HG02623 (cell line): ENCODE results near the gene ROBO1.
"Not testable (repeated sequence)": the region's sequence is repeated elsewhere in the genome, so short reads cannot be mapped to it uniquely, and the experiment has no call there.

Experiments
- ATAC-seq: cut with Tn5 transposase; IDR thresholded peaks from one replicate; pipeline ENCODE4 v1.9.1; 2021; ENCODE audit warnings: moderate library complexity; ENCODE audit not compliant: unreplicated experiment

Gene ROBO1

GRCh38 chr3:79178471-79179180, 589.2 kb downstream of the ROBO1 start:
- ATAC-seq, result no peak

GRCh38 chr3:79175870-79176269, 591.9 kb downstream of the ROBO1 start:
- no peak for ATAC-seq

DNA sequence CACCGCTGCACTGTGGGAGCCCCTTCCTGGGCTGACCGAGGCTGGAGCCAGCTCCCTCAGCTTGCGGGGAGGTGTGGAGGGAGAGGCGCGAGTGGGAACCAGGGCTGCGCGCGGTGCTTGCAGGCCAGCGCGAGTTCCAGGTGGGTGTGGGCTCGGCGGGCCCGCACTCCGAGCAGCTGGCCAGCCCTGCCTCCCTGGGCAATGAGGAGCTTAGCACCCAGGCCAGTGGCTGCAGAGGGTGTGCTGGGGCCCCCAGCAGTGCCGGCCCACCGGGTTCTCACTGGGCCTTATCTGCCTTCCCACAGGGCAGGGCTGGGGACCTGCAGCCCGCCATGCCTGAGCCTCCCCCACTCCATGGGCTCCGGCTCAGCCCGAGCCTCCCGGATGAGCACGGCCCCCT, 594.5 kb downstream of the ROBO1 start:
- not testable (repeated sequence) for ATAC-seq

GRCh38 chr3:79172241-79172640, 595.6 kb downstream of the ROBO1 start:
- no peak for ATAC-seq

DNA sequence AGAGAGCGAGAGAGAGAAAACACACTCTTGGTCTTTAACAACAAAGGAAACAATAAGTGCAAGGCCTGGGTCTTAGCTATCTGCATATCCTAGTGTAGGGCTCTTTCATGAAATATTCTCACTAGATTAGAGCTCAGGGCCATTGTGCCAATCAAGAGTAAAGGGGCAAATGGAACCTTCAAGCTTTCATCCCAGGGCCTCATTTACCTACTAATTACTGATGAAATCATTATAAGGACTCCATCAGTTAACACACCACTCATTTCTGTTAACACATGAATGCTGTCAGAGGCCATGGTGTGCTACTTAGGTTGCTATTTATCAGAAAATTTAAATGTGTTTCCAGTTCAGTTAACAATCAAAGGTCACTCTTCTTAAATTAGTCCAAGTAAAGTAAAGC, 597.8 kb downstream of the ROBO1 start:
- ATAC-seq, result no peak

- no peak for ATAC-seq
Measured at GRCh38 chr3:79167651-79168416, 600.0 kb downstream of the ROBO1 start.

GRCh38 chr3:79162653-79163052, 605.1 kb downstream of the ROBO1 start:
- ATAC-seq, result no peak

GRCh38 chr3:79161941-79162340, 605.9 kb downstream of the ROBO1 start:
- no peak for ATAC-seq

GRCh38 chr3:79160421-79160820, 607.4 kb downstream of the ROBO1 start:
- ATAC-seq, result no peak

- ATAC-seq, result no peak
Measured at GRCh38 chr3:79159736-79160135, 608.1 kb downstream of the ROBO1 start.

GRCh38 chr3:79157191-79157590, 610.6 kb downstream of the ROBO1 start:
- no peak for ATAC-seq

DNA sequence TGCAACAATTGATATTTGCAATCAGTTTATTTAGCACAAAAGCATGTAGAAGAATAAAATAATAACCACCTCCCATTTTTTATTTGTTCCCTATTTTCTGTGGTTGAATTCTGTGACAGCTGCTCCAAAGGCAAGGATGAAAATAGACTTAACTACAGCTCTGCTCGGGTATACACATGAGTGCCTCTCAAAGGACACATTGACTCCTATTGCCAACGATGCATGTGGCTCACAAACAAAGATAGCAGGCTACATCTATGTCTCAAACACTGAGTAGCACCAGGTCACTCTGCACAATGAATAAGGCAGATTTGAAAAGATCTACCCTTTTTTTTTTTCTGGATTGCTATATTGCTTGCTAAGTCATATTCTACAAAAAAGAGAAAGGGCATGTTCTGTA, 612.9 kb downstream of the ROBO1 start:
- no peak for ATAC-seq

GRCh38 chr3:79148786-79149185, 619.0 kb downstream of the ROBO1 start:
- ATAC-seq, result no peak

GRCh38 chr3:79146024-79146423, 621.8 kb downstream of the ROBO1 start:
- ATAC-seq, result no peak

GRCh38 chr3:79140708-79141107, 627.1 kb downstream of the ROBO1 start:
- no peak for ATAC-seq

DNA sequence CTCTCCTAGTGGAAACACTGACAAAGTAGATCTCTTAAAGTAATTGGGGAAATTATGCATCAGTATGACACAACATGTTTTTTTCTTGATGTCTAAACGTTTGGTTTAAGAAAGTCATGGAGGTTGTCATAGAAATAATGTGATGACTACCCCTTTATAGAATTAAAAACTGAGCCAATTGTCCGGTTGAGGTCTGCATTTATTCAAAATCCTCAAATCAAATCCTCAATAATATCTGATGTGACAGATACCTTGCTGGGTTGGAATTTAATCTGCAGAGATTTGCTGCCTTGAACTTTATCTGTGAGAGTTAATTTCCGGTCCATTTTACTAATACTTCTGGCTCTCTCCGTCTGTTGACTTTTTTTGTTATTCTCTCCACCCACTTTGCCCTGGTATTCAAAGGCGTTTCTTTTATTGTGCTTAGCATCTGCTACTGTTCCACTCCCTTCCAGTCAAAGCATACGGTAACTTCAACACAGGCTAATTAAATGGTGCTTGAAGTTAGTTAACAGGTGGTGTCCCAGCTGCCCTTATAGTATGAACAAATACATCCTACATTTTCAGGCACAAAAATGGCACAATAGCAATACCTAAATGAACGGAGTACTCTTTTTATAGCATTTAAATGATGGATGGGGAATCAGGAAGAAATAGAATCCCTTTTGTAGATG, 628.3 kb downstream of the ROBO1 start:
- no peak for ATAC-seq

- ATAC-seq, result no peak
Measured at GRCh38 chr3:79125313-79125984, 642.3 kb downstream of the ROBO1 start.

DNA sequence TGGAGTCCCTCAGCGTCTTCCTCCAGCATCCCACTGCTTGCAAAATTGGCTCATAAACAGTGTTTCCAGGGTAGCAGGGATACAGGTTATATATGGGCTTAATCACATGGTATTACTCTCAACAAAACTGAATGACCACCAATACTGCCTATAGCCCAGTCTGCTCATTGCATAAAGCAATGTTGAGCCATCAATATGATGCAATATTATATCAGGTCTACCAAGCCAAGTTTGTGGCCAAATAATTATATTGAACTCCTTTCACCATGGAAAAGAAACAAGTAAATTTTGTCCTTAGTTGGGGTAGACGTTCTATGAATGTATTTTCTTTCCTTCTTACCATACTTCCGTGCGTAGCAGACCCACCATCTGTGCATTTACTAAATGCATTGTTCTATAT, 652.3 kb downstream of the ROBO1 start:
- no peak for ATAC-seq

DNA sequence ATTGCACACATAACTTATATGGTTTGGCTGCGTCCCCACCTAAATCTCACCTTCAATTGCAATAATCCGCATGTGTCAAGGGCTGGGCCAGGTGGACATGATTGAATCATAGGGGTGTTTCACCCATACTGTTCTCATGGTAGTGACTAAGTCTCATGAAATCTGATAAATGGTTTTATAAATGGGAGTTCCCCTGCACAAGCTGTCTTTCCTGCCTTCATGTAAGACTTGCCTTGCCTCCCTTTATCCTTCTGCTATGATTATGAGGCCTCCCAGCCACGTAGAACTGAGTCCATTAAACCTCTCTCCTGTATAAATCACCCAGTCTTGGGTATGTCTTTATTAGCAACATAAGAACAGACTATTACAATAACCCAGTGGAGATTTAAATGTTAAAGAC, 653.9 kb downstream of the ROBO1 start:
- ATAC-seq, result no peak

DNA sequence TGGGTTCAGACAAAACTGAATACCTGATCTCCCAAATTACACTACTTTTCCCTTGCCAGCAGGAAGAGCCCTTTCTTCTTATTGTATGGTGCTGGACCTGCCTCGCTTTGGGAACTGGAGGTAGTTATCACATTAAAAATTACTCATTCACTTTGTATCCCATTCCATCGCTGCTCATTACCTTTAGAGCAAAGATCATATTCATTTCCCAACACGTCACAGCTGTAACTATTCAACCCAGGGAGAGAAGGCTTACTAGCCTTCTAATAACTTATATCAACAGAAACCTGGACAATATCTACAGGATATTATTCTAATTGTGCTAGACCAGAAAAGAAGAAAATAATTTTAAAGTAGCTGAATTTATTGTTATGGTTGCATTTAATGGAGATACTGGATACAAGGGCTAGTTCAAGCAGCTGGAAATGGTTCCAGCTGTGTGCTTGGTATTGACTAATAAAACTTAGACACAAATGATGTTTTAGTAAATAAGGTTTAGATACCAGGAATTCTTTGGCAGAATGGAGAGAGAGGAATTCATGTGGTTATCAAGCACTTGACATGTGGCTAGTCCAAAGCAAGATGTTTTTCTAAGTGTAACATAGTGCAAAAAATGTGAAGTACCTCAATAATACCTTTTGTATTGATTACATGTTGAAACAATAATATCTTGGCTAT, 656.3 kb downstream of the ROBO1 start:
- ATAC-seq, result no peak

GRCh38 chr3:79109754-79110153, 658.0 kb downstream of the ROBO1 start:
- ATAC-seq, result no peak
